Upper lobe of left lung (tissue), 4 donors: ENCODE results near the gene RPP38.

Experiments
- EP300 ChIP-seq, 4 donors: sonication (generic); formaldehyde crosslinking; IDR thresholded peaks; one replicate each; pipeline ENCODE4 v1.5.1; 2017; ENCODE audit warnings: antibody characterized with exemption in 4 of 4, control low read depth in 2 of 4
- TF ChIP-seq, protein P1 (sequence below), 6 experiments: fragments of 450-650 bp in 4 of 6; fragments of 200-600 bp in 2 of 6; sonication (generic) in 2 of 6; IDR thresholded peaks; one replicate each; pipeline ENCODE4 v1.5.1; 2016 to 2019; ENCODE audit warnings: antibody characterized with exemption in 6 of 6

- TF ChIP-seq, protein P1, sequence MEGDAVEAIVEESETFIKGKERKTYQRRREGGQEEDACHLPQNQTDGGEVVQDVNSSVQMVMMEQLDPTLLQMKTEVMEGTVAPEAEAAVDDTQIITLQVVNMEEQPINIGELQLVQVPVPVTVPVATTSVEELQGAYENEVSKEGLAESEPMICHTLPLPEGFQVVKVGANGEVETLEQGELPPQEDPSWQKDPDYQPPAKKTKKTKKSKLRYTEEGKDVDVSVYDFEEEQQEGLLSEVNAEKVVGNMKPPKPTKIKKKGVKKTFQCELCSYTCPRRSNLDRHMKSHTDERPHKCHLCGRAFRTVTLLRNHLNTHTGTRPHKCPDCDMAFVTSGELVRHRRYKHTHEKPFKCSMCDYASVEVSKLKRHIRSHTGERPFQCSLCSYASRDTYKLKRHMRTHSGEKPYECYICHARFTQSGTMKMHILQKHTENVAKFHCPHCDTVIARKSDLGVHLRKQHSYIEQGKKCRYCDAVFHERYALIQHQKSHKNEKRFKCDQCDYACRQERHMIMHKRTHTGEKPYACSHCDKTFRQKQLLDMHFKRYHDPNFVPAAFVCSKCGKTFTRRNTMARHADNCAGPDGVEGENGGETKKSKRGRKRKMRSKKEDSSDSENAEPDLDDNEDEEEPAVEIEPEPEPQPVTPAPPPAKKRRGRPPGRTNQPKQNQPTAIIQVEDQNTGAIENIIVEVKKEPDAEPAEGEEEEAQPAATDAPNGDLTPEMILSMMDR (IDR thresholded peaks at IDR 0.05), result no peak
- TF ChIP-seq EP300 (IDR thresholded peaks at IDR 0.05), result no peak
Measured at GRCh38 chr10:15146366-15146765, 49.2 kb downstream of the RPP38 start.
